Peyer's patch (tissue), 4 donors: ENCODE results near the gene GLIS2. TPM values are rescaled to one million over a fixed set of nuclear protein-coding genes. Genes with fewer than 3 reads are reported as not detected.

Experiments used
- DNase-seq, 3 donors: peaks; one replicate each; pipeline ENCODE4 v3.0.0-alpha.2; 2017 to 2019
- H3K27ac ChIP-seq, 4 donors: fragments of 200-600 bp; sonication (generic); one replicate each; pipeline ENCODE4 v1.5.1; 2016 to 2019
- H3K27me3 ChIP-seq, 2 donors: fragments of 200-600 bp; sonication (generic); one replicate each; pipeline ENCODE4 v1.5.1; 2019
- H3K36me3 ChIP-seq, 3 donors: fragments of 200-600 bp; sonication (generic); one replicate each; pipeline ENCODE4 v1.5.1; 2016 to 2019
- H3K4me1 ChIP-seq, 4 donors: fragments of 200-600 bp; sonication (generic); one replicate each; pipeline ENCODE4 v1.5.1; 2016 to 2019
- H3K4me3 ChIP-seq, 4 donors: fragments of 200-600 bp; sonication (generic); 1 replicate in 3 of 4; 2 replicates in 1 of 4; pipeline ENCODE4 v1.5.1; 2016 to 2019; ENCODE audit warnings: mild to moderate bottlenecking in 1 of 4
- H3K9me3 ChIP-seq, 4 donors: fragments of 200-600 bp; sonication (generic); one replicate each; pipeline ENCODE4 v1.5.1; 2016 to 2019; ENCODE audit warnings: mild to moderate bottlenecking in 1 of 4
- CTCF ChIP-seq, 6 experiments: fragments of 450-650 bp in 4 of 6; fragments of 200-600 bp in 2 of 6; sonication (generic) in 1 of 6; IDR thresholded peaks; one replicate each; pipeline ENCODE4 v1.5.1; 2017 to 2019; ENCODE audit warnings: antibody characterized with exemption in 6 of 6, mild to moderate bottlenecking in 3 of 6, moderate library complexity in 1 of 6
- POLR2A ChIP-seq, 2 donors: fragments of 450-650 bp; IDR thresholded peaks; one replicate each; pipeline ENCODE4 v1.5.1; 2017; ENCODE audit warnings: antibody characterized with exemption in 2 of 2, mild to moderate bottlenecking in 2 of 2, moderate library complexity in 2 of 2
- total RNA-seq, 4 donors: library from RNA; depleted of rRNA; stranded (reverse); fragments of >200 nt; gene quantifications; one replicate each; pipeline ENCODE4 v1.1.0, GENCODE V29; 2016

The GLIS2 gene
- total RNA-seq, 4 donors from 2014 or later, result 0.35 to 3.3 (median 1.7) TPM

- Histone ChIP-seq H3K9me3 (no peaks in the 10 kb centered on the region), H3K27ac (no peak overlapping the region), H3K4me3 (no peak overlapping the region), H3K27me3 (no peaks in the 10 kb centered on the region), H3K4me1 (peaks cover 0 to 47% (median 9%) of the 10 kb centered on the region in 4 donors), H3K36me3 (no peaks in the 10 kb centered on the region)
- no peak for TF ChIP-seq CTCF (IDR thresholded peaks at IDR 0.05)
- no peak for TF ChIP-seq POLR2A (IDR thresholded peaks at IDR 0.05)
- DNase-seq, result no peak
Observed at GRCh38 chr16:4322121-4323052, 6.5 kb downstream of the GLIS2 start.

- H3K4me3 ChIP-seq, result no peak overlapping the region
- peaks cover 0 to 47% (median 17%) of the 10 kb centered on the region in 4 donors for H3K4me1 ChIP-seq
- H3K9me3 ChIP-seq, result no peaks in the 10 kb centered on the region
- no peak for TF ChIP-seq CTCF (IDR thresholded peaks at IDR 0.05)
- no peak for TF ChIP-seq POLR2A (IDR thresholded peaks at IDR 0.05)
- no peaks in the 10 kb centered on the region for H3K36me3 ChIP-seq
- peak in 1 of 3 donors; percentile 44 for DNase-seq
- H3K27me3 ChIP-seq, result no peaks in the 10 kb centered on the region
- H3K27ac ChIP-seq, result peak overlapping the region in 3 of 4 donors; percentile 51 to 75 (median 57)
Observed at GRCh38 chr16:4323071-4323844, 7.4 kb downstream of the GLIS2 start.

- Histone ChIP-seq H3K27me3 (no peaks in the 10 kb centered on the region), H3K36me3 (no peaks in the 10 kb centered on the region), H3K4me1 (peaks cover 0 to 46% (median 21%) of the 10 kb centered on the region in 4 donors), H3K4me3 (no peak overlapping the region), H3K27ac (peak overlapping the region; percentile 51 to 75 (median 58)), H3K9me3 (no peaks in the 10 kb centered on the region)
- peak in 1 of 3 donors; percentile 50 for DNase-seq
- TF ChIP-seq POLR2A (IDR thresholded peaks at IDR 0.05) (no peak), CTCF (IDR thresholded peaks at IDR 0.05) (no peak)
Observed at GRCh38 chr16:4323845-4324488, 8.1 kb downstream of the GLIS2 start.

GRCh38 chr16:4324492-4325252, 8.8 kb downstream of the GLIS2 start:
- peak in 1 of 3 donors; percentile 46 for DNase-seq
- Histone ChIP-seq H3K4me3 (no peak overlapping the region), H3K36me3 (no peaks in the 10 kb centered on the region), H3K9me3 (no peaks in the 10 kb centered on the region), H3K27ac (peak overlapping the region; percentile 5 to 59 (median 58)), H3K27me3 (no peaks in the 10 kb centered on the region), H3K4me1 (peaks cover 0 to 43% (median 16%) of the 10 kb centered on the region in 4 donors)
- TF ChIP-seq POLR2A (IDR thresholded peaks at IDR 0.05), result no peak
- TF ChIP-seq CTCF (IDR thresholded peaks at IDR 0.05), result no peak
